Measurements from ENCODE around the gene G2E3.
"Not testable (repeated sequence)": the region's sequence is repeated elsewhere in the genome, so short reads cannot be mapped to it uniquely, and the experiment has no call there.

G2E3 gene

GRCh38 chr14:30607156-30607780 lies 48.3 kb downstream of the G2E3 start:
- DNase-seq: no peak

DNA sequence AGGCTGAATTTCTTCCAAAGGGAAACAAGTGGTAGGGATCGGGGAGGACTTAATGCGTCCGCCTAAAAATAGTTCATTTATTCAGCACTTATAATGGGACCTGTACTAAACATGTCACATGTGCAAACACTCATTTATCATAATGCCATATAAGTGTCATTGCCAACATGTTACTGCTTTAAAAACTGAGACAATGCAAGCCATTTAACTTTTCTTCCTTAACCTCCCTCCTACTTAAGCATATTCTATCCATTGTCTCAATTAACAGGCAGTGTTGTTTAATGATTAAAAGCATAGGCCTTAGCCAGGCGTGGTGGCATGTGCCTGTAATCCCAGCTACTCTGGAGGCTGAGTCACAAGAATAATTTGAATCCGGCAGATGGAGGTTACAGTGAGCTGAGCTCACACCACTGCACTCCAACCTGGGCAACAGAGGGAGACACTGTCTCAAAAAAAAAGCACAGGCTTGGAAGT lies 49.6 kb downstream of the G2E3 start:
- DNase-seq: no peak

- DNase-seq: peak; percentile 5
Measured at GRCh38 chr14:30610787-30611343, 51.9 kb downstream of the G2E3 start.

DNA sequence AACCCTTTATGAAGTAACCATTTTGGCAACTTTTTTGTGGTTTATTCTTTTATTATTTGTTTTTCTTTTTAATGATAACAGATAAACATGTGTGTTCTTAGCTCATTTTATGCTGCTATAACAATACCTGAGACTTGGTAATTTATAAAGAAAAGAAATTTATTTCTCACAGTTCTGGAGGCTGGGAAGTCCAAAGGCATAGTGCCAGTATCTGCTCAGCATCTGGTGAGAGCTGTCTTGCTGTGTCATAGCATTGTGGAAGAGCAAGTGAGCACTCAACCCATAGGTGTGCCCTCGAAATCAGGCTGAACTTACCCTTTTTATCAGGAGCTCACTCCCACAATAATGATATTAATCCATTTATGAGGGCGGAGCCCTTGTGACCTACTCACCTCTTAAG lies 55.2 kb downstream of the G2E3 start:
- no peak for DNase-seq

- no peak for DNase-seq
Measured at GRCh38 chr14:30620178-30620577, 61.2 kb downstream of the G2E3 start.

- no peak for DNase-seq
Measured at GRCh38 chr14:30621354-30621939, 62.5 kb downstream of the G2E3 start.

GRCh38 chr14:30621940-30622830 lies 63.2 kb downstream of the G2E3 start, which contains the start of gene SCFD1:
TSS of gene SCFD1 (plus strand) at chr14:30622319. CDS start at chr14:30622339, 20 bp downstream.
- peak; percentile 92 for DNase-seq

DNA sequence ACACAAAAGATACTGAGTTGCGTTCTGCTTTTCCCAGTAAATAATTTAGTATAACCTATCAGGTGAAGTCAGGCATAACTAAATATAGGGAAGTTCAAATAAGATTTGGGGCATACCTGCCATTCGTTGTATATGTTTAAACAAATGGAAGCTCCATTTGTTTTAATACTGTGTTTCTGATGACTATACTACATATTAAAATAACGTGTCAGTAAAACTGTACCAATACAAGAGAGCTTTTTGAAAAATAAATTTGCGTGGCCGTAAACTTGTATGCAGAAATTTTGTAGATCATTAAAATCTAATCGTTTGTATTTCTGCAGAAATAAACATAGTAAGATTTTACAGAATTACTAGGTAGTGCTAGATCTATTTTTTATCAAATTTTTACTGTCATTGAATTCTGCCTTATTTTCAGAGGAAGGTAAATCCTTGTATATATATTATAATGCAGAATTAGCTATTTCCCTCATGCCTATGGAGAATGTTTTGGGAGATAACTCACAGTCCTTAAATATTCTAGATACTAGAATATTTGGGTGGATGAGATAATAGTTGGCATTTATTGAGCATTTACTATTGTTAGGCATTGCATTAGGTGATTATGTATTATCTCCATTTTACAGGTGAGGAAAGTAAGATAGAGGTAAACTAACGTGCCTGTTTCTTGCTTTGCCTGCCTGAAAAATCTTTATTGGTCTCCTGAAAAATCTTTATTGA lies 64.6 kb downstream of the G2E3 start:
- DNase-seq: no peak

DNA sequence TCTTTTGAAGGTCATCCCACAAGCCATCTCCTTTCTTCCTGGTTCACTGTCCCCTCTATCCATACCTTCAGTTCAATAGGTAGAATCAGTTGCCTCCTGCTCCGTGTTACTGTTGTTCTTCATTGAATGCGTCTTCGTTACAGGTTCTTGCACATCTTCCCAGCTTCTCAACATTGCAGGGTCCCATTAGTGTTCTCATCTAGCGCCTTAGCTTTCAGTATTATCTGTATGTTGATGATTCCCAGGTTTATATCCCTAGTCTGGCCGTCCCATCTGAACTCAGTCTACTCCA lies 65.1 kb downstream of the G2E3 start:
- DNase-seq: no peak

DNA sequence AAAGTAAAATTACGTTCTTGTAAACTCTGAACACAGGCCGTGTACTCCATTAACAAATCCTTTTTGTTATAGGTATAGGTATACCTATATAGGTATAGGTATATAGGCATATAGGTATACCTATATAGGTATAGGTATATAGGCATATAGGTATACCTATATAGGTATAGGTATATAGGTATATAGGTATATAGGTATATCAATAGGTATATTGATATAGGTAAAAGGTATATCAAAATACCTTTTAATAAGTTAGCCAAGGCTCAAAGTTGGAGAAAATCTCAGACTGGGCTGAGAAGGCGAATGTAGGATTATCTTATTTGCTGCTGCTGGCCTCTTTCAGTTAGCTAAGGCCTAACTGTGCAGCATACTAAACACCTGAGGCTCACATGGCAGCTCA lies 66.6 kb downstream of the G2E3 start:
- DNase-seq: no peak

- DNase-seq: not testable (repeated sequence)
Measured at GRCh38 chr14:30629432-30629831, 70.5 kb downstream of the G2E3 start.

- no peak for DNase-seq
Measured at GRCh38 chr14:30630248-30630647, 71.3 kb downstream of the G2E3 start.

DNA sequence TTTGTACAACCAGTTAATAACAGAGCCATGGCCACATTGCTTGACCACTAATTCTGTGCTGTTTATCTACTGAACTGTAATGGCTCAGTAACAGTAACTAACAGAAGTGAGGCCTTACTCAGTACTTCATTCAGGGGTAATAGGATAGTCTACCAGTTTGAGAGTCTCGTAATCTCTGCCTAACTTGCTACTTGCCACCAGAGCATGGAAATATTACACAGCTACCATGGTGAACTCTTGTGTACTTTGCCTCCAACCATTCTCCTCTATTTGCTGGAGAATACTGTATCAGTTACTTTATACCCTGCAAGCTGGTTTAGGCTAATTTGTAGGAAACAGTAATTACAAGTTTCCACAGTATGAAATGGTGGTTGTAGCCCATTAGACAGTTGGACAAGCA lies 73.8 kb downstream of the G2E3 start:
- no peak for DNase-seq

GRCh38 chr14:30638926-30639325 lies 80.0 kb downstream of the G2E3 start:
- no peak for DNase-seq

GRCh38 chr14:30641207-30641606 lies 82.2 kb downstream of the G2E3 start:
- no peak for DNase-seq

- not testable (repeated sequence) for DNase-seq
Measured at GRCh38 chr14:30644462-30644861, 85.5 kb downstream of the G2E3 start.

DNA sequence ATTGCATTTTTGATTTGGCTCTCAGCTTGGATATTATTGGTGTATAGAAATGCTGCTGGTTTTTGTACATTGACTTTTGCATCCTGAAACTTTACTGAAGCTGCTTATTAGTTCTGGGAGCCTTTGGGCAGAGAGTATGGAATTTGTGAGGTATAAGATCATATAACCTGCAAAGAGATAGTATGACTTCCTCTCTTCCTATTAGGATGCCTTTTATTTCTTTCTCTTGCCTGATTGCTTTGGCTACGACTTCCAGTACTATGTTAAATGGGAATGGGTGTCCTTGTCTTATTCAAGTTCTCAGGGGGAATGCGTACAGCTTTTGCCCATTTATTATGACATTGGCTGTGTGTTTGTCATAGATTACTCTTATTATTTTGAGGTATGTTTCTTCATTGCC lies 86.6 kb downstream of the G2E3 start:
- DNase-seq: no peak

GRCh38 chr14:30648471-30648870 lies 89.5 kb downstream of the G2E3 start:
- no peak for DNase-seq

DNA sequence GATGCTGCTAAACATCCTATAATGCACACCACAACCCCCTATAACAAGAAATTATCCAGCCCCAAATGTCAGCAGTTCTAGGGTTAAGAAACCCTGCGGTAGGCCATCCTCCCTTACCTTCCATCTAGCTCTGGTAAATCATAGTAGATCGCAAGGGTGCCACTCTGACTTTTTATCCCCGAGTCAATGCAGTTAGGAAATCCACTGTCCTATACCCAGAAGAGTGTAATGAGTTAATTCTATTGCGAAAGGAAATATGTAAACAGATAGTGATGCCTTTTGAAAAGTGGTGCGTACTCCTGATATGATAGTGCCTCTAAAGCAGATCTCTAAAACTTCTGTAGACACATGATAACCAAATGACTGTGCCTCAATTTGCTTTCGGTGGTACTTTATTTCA lies 93.0 kb downstream of the G2E3 start:
- no peak for DNase-seq

DNA sequence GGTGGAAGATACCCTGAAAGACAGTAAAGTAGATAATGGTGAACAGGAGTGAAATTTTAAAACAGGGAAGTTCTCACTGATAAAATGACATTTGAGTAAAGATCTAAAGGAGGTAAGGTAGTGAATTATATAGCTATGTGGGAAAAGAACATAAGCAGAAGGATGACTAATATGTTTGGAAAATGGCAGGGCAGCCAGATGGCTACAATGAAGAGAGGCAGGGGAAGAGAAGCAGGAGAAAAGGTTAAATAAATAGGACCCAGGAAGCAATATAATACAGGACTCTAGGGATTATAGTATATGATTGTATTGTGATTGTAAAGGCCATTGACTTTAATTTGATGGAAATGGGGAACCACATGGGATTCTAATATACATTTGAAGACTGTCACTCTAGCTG lies 96.2 kb downstream of the G2E3 start:
- no peak for DNase-seq

GRCh38 chr14:30655658-30656057 lies 96.7 kb downstream of the G2E3 start:
- DNase-seq: no peak

- DNase-seq: peak; percentile 29
Measured at GRCh38 chr14:30656190-30656632, 97.3 kb downstream of the G2E3 start.

DNA sequence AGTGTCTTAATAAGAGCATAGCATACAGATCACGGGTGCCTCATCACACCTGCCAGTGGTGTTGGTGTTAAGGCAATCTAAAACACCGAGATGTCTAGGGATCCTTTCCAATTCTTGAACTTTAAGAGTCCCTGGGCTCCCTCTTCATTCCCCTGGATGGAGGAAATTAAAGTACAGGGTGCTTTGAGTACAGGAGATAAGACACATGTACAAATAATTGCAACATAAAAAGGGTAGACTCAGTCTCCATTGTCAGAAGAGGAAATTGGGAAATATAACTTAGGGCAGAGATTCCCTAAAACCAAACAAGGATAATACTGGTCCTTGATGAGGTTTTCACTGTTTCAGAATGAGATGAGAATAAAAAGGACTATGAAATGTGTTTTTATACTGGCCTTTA lies 98.1 kb downstream of the G2E3 start:
- DNase-seq: no peak

Measured in NCI-H2227 treated with DMSO at 0.1 percent for 48 hours (cell line).